Measurements from ENCODE around the gene EPB41L3. TPM values are rescaled to one million over a fixed set of nuclear protein-coding genes. Genes with fewer than 3 reads are reported as not detected.

EPB41L3 gene
- total RNA-seq, 1 experiment from 2014 or later, result 0.34 TPM

DNA sequence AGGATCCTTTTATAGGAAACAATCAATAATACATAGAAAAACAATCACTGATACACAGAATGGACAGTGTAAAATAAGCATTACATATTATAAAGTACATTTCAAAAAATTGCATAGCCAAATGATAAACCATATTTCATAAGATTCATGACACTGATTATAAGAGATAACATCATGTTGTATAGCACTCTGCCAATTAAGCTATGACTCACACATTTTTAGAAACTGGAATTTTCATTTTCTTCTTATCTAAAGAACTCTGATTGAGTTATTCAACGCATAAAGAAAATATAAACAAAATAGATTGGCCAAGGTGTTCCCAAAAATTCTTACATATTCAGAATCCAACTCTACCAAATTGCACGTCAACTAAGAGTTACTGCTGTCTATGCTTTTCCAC, 5.9 kb downstream of the EPB41L3 start:
- Histone ChIP-seq H3K79me2 (ENCODE audit: insufficient read depth, low read length) (no peaks in the 10 kb centered on the region), H3K9me3 (ENCODE audit: control insufficient read depth in 1 of 2, insufficient read depth in 1 of 2, low read depth in 1 of 2, low read length in 2 of 2) (peaks cover 7 to 11% of the 10 kb centered on the region in 2 experiments; a peak in 2 of 4 replicates), H3K27me3 (ENCODE audit: insufficient read depth, low read length) (no peaks in the 10 kb centered on the region), H3K36me3 (ENCODE audit: control insufficient read depth in 1 of 2, insufficient read depth in 2 of 2, low read length in 2 of 2) (no peaks in the 10 kb centered on the region), H3K4me3 (replicated peaks in 1 of 2; ENCODE audit: low read depth in 1 of 2, low read length in 2 of 2) (no peak overlapping the region), H3K9me2 (ENCODE audit: insufficient read depth) (no peaks in the 10 kb centered on the region), H2AFZ (ENCODE audit: low read depth, low read length, poor library complexity, severe bottlenecking) (no peak overlapping the region), H4K20me1 (ENCODE audit: insufficient read depth) (no peaks in the 10 kb centered on the region), H3K9ac (ENCODE audit: low read length) (no peak overlapping the region), H3K4me2 (ENCODE audit: low read length) (no peak overlapping the region), H3K4me1 (ENCODE audit: control insufficient read depth in 1 of 2, insufficient read depth in 2 of 2, low read length in 2 of 2) (no peaks in the 10 kb centered on the region), H3K27ac (ENCODE audit: low read depth, low read length) (no peak overlapping the region)
- intact Hi-C loops (cut with micrococcal nuclease), result no loop called here
- CTCF ChIA-PET, result no interaction called here
- RAD21 ChIA-PET (ENCODE audit: low non-redundant PET in 1 of 2, low total read pairs in 2 of 2, uncharacterized antibody in 2 of 2, unreplicated experiment in 2 of 2), result no interaction called here
- DNase-seq (ENCODE audit: low read depth, low spot score), result no peak
- ATAC-seq, result no peak
- POLR2A ChIA-PET, result no interaction called here
- BruUV-seq (replicated peaks), result no TSS peak
- no peak for TF ChIP-seq JUND (IDR thresholded peaks at IDR 0.05)
- TF ChIP-seq SRF (IDR thresholded peaks at IDR 0.05; ENCODE audit: low read depth), result no peak
- TF ChIP-seq ZFX (IDR thresholded peaks at IDR 0.05), result no peak
- TF ChIP-seq REST (IDR thresholded peaks at IDR 0.05; ENCODE audit: low read depth), result no peak
- TF ChIP-seq, protein P1, sequence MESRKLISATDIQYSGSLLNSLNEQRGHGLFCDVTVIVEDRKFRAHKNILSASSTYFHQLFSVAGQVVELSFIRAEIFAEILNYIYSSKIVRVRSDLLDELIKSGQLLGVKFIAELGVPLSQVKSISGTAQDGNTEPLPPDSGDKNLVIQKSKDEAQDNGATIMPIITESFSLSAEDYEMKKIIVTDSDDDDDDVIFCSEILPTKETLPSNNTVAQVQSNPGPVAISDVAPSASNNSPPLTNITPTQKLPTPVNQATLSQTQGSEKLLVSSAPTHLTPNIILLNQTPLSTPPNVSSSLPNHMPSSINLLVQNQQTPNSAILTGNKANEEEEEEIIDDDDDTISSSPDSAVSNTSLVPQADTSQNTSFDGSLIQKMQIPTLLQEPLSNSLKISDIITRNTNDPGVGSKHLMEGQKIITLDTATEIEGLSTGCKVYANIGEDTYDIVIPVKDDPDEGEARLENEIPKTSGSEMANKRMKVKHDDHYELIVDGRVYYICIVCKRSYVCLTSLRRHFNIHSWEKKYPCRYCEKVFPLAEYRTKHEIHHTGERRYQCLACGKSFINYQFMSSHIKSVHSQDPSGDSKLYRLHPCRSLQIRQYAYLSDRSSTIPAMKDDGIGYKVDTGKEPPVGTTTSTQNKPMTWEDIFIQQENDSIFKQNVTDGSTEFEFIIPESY (IDR thresholded peaks at IDR 0.05; ENCODE audit: extremely low read depth, insufficient replicate concordance, low read length), result no peak
- TF ChIP-seq ELF1 (IDR thresholded peaks at IDR 0.05; ENCODE audit: borderline replicate concordance, low read depth), result no peak
- TF ChIP-seq CBX3 (IDR thresholded peaks at IDR 0.05; ENCODE audit: low read depth), result no peak
- no peak for TF ChIP-seq POLR2AphosphoS5 (IDR thresholded peaks at IDR 0.05; ENCODE audit: low read depth, low read length)
- TF ChIP-seq CTCF (IDR thresholded peaks at IDR 0.05 in 2 of 3, conservative IDR thresholded peaks at IDR 0.05 in 1 of 3; ENCODE audit: borderline replicate concordance in 1 of 3, insufficient read depth in 1 of 3, low read depth in 2 of 3, low read length in 2 of 3), result no peak
- no peak for TF ChIP-seq ZNF274 (IDR thresholded peaks at IDR 0.05; ENCODE audit: low read depth, low read length)
- no peak for TF ChIP-seq CEBPB (IDR thresholded peaks at IDR 0.05; ENCODE audit: low read depth)
- TF ChIP-seq RAD21 (IDR thresholded peaks at IDR 0.05; ENCODE audit: low read depth), result no peak
- TF ChIP-seq TCF7L2 (IDR thresholded peaks at IDR 0.05; ENCODE audit: borderline replicate concordance, extremely low read depth, insufficient read depth, insufficient read length), result no peak
- no peak for TF ChIP-seq FOSL1 (IDR thresholded peaks at IDR 0.05; ENCODE audit: low read depth)
- TF ChIP-seq, protein P2, sequence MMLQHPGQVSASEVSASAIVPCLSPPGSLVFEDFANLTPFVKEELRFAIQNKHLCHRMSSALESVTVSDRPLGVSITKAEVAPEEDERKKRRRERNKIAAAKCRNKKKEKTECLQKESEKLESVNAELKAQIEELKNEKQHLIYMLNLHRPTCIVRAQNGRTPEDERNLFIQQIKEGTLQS (IDR thresholded peaks at IDR 0.05), result no peak
- TF ChIP-seq EZH2 (IDR thresholded peaks at IDR 0.05), result no peak
- no peak for TF ChIP-seq EZH2phosphoT487 (IDR thresholded peaks at IDR 0.05; ENCODE audit: borderline replicate concordance)
- no peak for TF ChIP-seq SP1 (IDR thresholded peaks at IDR 0.05; ENCODE audit: low read depth)

All from HCT116 (cell line).